GM19438 (cell line): ENCODE results near the gene BCAM.
A peak's percentile ranks its signal among the peaks of the same experiment; 100 is the strongest.
"Not testable (repeated sequence)": the region's sequence is repeated elsewhere in the genome, so short reads cannot be mapped to it uniquely, and the experiment has no call there.

Experiments
- ATAC-seq: cut with Tn5 transposase; IDR thresholded peaks from one replicate; pipeline ENCODE4 v1.9.1; 2021; ENCODE audit warnings: low read depth; ENCODE audit not compliant: unreplicated experiment

The BCAM gene, protein sequence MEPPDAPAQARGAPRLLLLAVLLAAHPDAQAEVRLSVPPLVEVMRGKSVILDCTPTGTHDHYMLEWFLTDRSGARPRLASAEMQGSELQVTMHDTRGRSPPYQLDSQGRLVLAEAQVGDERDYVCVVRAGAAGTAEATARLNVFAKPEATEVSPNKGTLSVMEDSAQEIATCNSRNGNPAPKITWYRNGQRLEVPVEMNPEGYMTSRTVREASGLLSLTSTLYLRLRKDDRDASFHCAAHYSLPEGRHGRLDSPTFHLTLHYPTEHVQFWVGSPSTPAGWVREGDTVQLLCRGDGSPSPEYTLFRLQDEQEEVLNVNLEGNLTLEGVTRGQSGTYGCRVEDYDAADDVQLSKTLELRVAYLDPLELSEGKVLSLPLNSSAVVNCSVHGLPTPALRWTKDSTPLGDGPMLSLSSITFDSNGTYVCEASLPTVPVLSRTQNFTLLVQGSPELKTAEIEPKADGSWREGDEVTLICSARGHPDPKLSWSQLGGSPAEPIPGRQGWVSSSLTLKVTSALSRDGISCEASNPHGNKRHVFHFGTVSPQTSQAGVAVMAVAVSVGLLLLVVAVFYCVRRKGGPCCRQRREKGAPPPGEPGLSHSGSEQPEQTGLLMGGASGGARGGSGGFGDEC

DNA sequence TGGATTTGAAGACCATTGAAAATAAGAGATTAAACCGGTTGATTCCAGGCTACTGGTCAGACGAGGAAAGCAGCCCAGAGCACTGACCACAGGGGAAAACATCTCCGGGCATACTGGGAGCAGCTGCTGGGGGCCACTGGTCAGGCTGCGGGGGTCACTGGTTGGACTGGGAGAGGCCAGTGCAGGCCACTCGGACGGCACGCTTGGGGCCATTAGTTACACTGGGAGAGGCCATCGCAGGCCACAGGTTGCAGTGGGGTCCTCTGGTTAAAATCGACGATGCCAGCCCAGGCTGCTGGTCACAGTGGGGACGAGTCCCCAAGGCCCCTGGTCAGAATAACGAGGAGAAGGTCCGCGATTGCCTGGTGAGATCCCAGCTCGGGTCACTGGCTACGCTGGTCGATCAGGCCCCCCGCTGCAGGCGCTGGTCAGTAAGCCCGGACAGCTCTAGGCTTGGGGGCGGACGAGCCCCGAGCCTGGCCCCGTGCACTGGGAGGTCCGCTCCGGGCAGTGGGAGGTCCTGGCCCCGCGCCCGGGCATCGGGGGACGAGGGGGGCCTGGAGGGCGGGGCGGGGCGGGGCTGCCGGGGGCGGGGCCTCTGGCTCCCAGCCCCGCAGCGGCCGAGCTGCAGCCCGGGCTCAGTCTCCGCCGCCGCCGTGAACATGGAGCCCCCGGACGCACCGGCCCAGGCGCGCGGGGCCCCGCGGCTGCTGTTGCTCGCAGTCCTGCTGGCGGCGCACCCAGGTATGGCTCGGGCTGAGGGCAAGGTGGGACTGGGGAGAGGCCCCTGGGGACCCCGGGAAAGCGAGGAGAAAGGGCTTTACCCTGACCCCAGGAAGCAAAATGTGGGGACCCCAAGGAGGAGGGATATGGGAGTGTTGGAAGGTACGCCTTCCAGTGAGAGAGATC is at the start of gene BCAM:
TSS of gene BCAM (plus strand) at position 641 of the 909 bp plus-strand sequence. CDS start at position 663, 22 bp downstream.
- no peak for ATAC-seq

DNA sequence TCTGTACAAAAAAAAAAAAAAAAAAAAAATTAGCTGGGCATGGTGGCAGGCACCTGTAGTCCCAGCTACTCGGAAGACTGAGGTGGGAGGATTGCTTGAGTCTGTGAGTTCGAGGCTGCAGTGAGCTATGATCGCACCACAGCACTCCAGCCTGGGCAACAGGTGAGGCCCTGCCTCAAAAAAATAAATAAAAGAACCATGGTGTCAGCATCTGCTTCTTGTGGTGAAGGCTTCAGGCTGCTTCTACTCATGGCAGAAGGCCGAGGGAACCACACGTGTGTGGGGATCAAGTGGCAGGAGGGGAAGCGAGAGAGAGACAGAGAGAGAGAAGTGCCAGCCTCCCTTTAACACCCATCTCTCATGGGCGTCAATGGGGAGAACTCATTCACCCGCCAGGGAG is 46.9 kb upstream of the BCAM start:
- no peak for ATAC-seq

GRCh38 chr19:44765033-44765948 is 43.6 kb upstream of the BCAM start:
- no peak for ATAC-seq

- no peak for ATAC-seq
Observed at GRCh38 chr19:44765949-44766335, 43.0 kb upstream of the BCAM start.

DNA sequence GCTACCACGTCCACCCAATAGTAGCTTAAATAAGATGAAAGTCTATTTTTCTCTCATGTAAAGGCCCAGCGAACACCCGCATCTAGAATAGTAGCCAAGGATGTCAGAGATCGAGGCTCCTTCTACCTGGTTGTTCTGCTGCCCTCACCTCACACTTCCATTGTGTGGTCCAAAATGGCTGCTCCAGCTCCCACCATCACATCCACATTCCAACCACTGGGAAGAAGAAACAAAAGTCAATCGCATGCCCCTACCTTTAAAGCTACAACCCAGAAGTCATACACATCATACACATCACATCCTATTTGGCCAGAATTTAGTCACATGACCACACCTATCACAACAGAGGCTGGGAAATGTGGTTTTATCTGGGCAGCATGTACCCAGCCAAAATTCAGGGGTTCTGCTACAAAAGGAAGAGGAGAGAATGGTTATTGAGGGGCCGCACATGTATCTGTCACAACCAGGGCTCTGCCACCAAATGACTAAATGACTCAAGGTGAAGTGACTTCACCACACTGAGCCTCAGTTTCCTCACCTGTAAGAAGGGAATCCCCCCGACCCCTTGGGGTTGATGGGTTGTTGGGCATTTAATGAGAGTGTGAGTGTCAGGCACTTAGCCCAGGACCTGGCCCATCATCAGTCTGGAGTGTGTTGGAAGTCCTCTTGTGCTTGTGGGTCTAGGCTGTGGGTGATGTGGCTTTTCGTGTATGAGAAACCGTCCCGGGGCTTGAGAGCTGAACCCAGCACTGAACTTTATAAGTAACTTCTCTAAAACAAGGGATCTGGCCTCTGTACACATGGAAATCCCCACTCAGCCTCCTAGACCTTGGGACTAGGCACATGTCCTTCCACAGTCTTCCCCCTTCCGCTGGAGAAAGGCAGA is 41.4 kb upstream of the BCAM start:
- ATAC-seq = no peak

DNA sequence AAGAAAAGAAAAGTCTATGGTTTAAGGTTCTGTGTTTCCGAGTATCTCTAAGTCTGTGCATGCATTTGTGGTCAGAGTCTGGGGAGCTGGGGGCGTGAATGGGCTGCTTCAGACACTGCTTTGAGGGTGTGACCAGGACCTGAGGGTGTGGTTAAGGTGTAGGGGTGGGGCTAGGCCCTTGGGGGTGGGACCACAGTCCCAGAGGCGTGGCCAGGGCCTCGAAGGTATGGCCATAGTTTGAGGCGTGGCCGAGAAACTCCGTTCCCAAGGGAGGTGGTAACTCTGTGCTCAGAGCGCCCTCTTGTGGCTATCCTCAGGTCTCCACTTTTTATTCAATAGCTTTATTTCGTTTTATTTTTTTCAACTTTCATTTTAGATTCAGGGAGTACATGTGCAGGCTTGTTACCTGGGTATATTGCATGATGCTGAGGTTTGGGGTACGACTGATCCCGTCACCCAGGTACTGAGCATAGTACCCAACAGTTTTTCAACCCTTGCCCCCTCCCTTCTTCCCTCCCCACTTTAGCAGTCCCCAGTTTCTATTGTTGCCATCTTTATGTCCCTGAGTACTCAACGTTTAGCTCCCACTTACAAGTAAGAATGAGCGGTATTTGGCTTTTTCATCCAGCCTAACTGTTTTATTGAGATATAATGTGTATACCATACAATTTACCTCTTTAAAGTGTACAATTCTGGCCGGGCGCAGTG is 38.2 kb upstream of the BCAM start:
- peak; percentile 95 for ATAC-seq

DNA sequence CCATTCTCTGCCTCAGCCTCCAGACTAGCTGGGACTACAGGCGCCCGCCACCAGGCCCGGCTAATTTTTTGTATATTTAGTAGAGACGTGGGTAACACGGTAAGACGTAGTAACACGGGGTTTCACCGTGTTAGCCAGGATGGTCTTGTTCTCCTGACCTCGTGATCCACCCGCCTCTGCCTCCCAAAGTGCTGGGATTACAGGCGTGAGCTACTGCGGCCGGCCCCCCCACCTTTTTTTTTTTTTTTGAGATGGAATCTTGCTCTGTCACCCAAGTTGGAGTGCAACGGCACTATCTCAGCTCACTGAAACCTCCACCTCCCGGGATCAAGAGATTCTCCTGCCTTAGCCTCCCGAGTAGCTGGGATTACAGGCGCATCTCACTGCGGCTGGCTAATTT is 36.8 kb upstream of the BCAM start:
- ATAC-seq = not testable (repeated sequence)

GRCh38 chr19:44772959-44773358 is 35.9 kb upstream of the BCAM start:
- no peak for ATAC-seq

DNA sequence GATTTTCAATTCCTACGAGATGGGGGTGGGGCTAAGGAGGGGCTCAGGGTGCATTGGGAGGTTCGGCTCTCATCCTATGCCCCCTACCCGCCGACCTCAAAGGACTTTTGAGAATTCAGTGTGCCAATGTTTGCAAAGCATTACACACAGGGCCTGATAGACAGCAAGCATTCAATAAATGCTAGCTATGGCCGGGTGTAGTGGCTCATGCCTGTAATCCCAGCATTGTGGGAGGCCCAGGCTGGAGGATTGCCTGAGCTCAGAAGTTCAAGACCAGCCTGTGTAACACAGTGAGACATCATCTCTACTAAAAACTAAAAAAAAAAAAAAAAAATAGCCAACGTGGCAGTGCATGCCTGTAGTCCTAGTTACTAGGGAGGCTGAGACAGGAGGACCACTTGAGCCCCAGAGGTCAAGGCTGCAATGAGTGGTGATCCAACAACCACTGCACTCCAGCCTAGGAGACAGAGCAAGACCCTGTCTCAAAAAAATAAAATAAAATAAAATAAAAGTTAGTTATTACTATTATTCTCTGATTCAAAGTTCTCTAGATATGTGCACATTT is 33.1 kb upstream of the BCAM start:
- ATAC-seq = no peak

GRCh38 chr19:44776402-44777096 is 32.4 kb upstream of the BCAM start:
- no peak for ATAC-seq

GRCh38 chr19:44777715-44778347 is 31.1 kb upstream of the BCAM start, which contains the start of gene CBLC:
CBLC (plus strand) TSS chr19:44777890; CDS start chr19:44777932, 42 bp downstream.
- no peak for ATAC-seq

DNA sequence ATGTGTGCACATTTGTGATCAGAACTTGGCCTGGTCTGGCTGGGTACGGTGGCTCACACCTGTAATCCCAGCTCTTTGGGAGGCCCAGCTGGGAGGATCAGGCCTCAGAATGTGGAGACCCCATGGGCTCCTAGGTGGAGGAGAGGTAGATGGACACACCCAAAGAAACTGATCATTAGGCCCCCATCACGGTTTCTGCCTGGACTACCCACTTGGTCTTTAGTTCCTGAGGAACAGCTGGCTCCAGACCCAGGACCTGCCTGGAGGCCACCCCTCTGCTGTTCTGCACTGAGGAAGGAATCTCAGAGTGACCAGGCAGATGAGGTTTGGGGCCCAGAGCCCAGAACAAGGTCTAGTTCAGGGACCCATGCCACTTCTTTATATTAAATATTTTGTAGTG is 29.8 kb upstream of the BCAM start:
- ATAC-seq = no peak

DNA sequence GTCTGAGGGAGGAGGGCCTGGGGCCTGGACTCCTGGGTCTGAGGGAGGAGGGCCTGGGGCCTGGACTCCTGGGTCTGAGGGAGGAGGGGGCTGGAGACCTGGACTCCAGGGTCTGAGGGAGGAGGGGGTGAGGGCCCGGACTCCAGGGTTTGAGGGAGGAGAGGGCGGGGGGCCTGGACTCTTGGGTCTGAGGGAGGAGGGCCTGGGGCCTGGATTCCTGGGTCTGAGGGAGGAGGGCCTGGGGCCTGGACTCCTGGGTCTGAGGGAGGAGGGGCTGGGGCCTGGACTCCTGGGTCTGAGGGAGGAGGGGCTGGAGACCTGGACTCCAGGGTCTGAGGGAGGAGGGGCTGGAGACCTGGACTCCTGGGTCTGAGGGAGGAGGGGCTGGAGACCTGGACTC is 27.2 kb upstream of the BCAM start:
- not testable (repeated sequence) for ATAC-seq

DNA sequence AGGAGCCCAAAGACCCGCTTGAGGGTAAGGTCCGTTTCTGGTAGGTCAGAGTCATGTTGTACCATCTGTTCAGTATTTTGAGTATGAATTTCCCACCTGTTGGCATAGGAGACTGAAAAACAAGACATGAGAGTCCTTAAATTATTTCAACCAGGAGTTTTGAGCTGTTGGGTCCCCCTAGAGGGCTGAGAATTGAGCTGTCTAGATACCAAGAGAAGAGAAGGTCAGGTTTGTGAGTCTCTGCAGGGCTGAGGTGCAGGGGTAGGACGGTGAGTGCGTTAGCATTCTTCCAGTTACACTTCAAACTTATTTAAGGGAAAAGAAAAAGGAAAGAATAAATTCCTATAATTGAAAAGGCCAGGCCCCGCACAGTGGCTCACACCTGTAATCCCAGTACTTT is 26.2 kb upstream of the BCAM start:
- no peak for ATAC-seq

GRCh38 chr19:44783545-44783944 is 25.4 kb upstream of the BCAM start:
- no peak for ATAC-seq

- no peak for ATAC-seq
Observed at GRCh38 chr19:44785271-44785670, 23.6 kb upstream of the BCAM start.

- no peak for ATAC-seq
Observed at GRCh38 chr19:44785993-44786392, 22.9 kb upstream of the BCAM start.
